Measurements from ENCODE around the gene TENT4A. TPM values are rescaled to one million over a fixed set of nuclear protein-coding genes. Genes with fewer than 3 reads are reported as not detected.

TENT4A gene
- total RNA-seq, 1 experiment from 2014 or later, result 51.7 TPM

DNA sequence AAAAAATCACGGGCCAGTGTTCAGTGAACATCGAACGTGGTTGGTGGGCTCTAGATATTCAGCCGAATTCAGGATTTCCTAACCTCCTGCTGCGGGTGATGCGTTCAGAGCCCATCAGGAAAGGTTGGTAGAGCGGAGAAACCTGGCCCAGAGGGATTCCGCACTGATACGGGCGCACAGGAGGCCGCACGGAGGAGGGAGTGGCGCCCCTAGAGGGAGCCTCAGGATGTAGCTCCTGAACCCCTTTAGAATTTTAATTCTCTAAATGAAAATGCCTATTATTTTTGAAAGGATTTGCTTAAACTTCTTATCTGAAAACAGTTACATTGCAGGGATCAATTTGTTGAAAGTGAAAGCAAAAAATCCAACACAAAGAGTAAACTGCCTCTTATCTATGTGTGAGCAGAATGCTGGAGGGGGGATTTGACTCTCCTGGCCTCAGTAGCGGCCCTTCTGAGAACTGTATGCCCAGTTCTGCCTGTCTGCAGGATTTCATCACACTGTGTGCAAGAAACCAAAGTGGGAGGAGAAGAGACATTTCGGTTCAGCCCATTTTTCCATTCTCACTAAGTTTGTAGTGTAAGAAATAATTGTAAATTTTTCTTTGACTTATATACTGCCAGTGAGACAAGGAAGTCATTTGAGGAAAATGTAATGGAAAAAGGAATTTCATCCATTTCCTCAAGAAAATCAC lies 75.9 kb downstream of the TENT4A start:
- ChIA-PET CTCF (interaction anchor here (0.6 kb wide), 1 partner anchor 135 kb away, joined by 3 read pairs; no protein-coding TSS in a partner anchor), POLR2A (ENCODE audit: low non-redundant PET) (no interaction called here)
- Histone ChIP-seq H3K4me3 (ENCODE audit: low read depth, low read length, poor library complexity, severe bottlenecking) (no peak overlapping the region), H3K4me1 (ENCODE audit: insufficient read depth, low read length, poor library complexity, severe bottlenecking) (no peaks in the 10 kb centered on the region), H3K27me3 (replicated peaks; ENCODE audit: insufficient read depth, low read depth, low read length, poor library complexity) (no peaks in the 10 kb centered on the region), H3K36me3 (ENCODE audit: insufficient read depth, low read length, poor library complexity, severe bottlenecking) (no peaks in the 10 kb centered on the region), H3K27ac (ENCODE audit: low read depth, low read length, poor library complexity, severe bottlenecking) (no peak overlapping the region), H3K9me3 (ENCODE audit: low read depth, low read length, poor library complexity, severe bottlenecking) (no peaks in the 10 kb centered on the region)
- TF ChIP-seq CTCF (conservative IDR thresholded peaks at IDR 0.05; ENCODE audit: low read depth, low read length) (peak; percentile 45), EZH2 (IDR thresholded peaks at IDR 0.05; ENCODE audit: borderline replicate concordance, low read depth, low read length, poor library complexity, severe bottlenecking) (no peak)
- no peak for DNase-seq (ENCODE audit: low spot score)
- intact Hi-C loops (cut with micrococcal nuclease; ENCODE audit: unreplicated experiment), result no loop called here
- no TSS peak for BruUV-seq (replicated peaks)

DNA sequence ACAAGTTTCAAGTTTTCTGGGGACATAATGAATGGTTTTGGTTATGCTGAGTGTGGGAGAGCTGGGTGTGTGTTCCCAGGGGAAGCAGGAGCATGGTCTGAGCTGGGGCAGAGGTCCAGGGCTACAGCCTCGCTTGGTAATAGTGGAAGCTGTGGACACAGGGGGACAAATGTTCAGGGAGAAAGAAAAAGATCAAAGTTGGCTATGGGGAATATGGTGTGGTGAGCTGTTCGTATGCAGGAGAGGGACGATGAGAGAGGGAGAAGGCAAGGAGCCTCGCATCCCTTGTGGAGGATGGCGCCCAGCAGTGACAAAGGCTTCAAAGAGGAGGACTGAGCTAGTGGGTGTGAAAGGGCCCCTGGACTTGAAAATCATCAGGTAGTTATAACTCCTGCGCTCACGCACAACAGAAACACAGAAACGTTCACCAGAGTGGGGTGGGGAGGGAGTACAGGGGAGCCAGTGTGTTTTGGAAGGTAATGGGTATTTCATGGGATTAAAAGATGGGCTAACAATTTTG lies 77.2 kb downstream of the TENT4A start:
- ChIA-PET POLR2A (ENCODE audit: low non-redundant PET) (no interaction called here), CTCF (no interaction called here)
- no peaks in the 10 kb centered on the region for H3K9me3 ChIP-seq (ENCODE audit: low read depth, low read length, poor library complexity, severe bottlenecking)
- no peak for DNase-seq (ENCODE audit: low spot score)
- TF ChIP-seq EZH2 (IDR thresholded peaks at IDR 0.05; ENCODE audit: borderline replicate concordance, low read depth, low read length, poor library complexity, severe bottlenecking), result no peak
- TF ChIP-seq CTCF (conservative IDR thresholded peaks at IDR 0.05; ENCODE audit: low read depth, low read length), result no peak
- no peaks in the 10 kb centered on the region for H3K27me3 ChIP-seq (replicated peaks; ENCODE audit: insufficient read depth, low read depth, low read length, poor library complexity)
- H3K4me1 ChIP-seq (ENCODE audit: insufficient read depth, low read length, poor library complexity, severe bottlenecking), result no peaks in the 10 kb centered on the region
- H3K4me3 ChIP-seq (ENCODE audit: low read depth, low read length, poor library complexity, severe bottlenecking), result no peak overlapping the region
- no TSS peak for BruUV-seq (replicated peaks)
- no peak overlapping the region for H3K27ac ChIP-seq (ENCODE audit: low read depth, low read length, poor library complexity, severe bottlenecking)
- intact Hi-C loops (cut with micrococcal nuclease; ENCODE audit: unreplicated experiment), result no loop called here
- H3K36me3 ChIP-seq (ENCODE audit: insufficient read depth, low read length, poor library complexity, severe bottlenecking), result no peaks in the 10 kb centered on the region

DNA sequence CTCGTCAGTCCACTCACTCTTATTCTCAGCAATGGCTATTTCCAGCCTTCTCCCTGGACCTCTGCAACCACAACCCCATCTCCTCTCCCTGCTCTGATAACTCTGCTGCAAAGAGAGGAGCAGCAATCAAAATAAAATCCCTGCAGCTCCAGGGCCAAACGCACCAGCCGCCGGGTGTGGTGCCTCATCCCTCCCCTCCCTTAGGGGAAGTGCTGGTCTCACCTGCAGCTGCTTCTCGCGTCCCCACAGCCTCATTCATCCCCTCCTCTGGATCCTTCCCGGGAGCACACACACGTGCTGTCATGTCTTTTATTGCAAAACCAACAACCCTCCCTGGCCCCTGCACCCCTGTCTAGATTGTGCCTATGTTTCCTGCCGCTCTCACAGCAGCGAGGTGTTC lies 77.8 kb downstream of the TENT4A start:
- BruUV-seq (replicated peaks), result no TSS peak
- Histone ChIP-seq H3K4me1 (ENCODE audit: insufficient read depth, low read length, poor library complexity, severe bottlenecking) (no peaks in the 10 kb centered on the region), H3K9me3 (ENCODE audit: low read depth, low read length, poor library complexity, severe bottlenecking) (no peaks in the 10 kb centered on the region), H3K4me3 (ENCODE audit: low read depth, low read length, poor library complexity, severe bottlenecking) (no peak overlapping the region), H3K27me3 (replicated peaks; ENCODE audit: insufficient read depth, low read depth, low read length, poor library complexity) (no peaks in the 10 kb centered on the region), H3K27ac (ENCODE audit: low read depth, low read length, poor library complexity, severe bottlenecking) (no peak overlapping the region), H3K36me3 (ENCODE audit: insufficient read depth, low read length, poor library complexity, severe bottlenecking) (no peaks in the 10 kb centered on the region)
- ChIA-PET CTCF (no interaction called here), POLR2A (ENCODE audit: low non-redundant PET) (no interaction called here)
- no peak for DNase-seq (ENCODE audit: low spot score)
- TF ChIP-seq EZH2 (IDR thresholded peaks at IDR 0.05; ENCODE audit: borderline replicate concordance, low read depth, low read length, poor library complexity, severe bottlenecking) (no peak), CTCF (conservative IDR thresholded peaks at IDR 0.05; ENCODE audit: low read depth, low read length) (no peak)
- intact Hi-C loops (cut with micrococcal nuclease; ENCODE audit: unreplicated experiment), result no loop called here
